ENCODE measurements around the gene FAM163B.

DNA sequence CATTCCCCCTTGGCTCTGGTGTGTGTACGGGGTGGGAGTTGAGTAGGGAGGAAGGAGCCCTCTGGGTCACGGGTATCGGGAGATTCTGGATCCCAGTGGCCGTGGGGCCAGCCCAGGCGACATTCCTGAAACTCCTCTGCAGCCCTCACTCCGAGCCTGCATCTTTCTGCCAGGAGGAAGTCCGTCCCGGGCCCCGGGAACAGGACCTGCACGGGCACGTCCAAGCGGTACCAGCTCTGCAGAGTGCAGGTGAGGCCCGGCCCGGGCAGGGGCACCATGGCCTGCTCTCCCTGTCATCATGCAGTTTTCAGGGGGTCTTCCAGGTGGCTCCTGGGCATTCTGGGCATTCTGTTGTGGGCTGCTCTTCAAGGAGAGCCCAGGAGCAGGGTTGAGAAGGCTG lies 71.0 kb downstream of the FAM163B start:
- TF ChIP-seq EZH2 (IDR thresholded peaks at IDR 0.05; ENCODE audit: low read depth, unreplicated experiment), result no peak
- TF ChIP-seq EZH2phosphoT487 (IDR thresholded peaks at IDR 0.05; ENCODE audit: unreplicated experiment), result no peak
- TF ChIP-seq, protein P1, sequence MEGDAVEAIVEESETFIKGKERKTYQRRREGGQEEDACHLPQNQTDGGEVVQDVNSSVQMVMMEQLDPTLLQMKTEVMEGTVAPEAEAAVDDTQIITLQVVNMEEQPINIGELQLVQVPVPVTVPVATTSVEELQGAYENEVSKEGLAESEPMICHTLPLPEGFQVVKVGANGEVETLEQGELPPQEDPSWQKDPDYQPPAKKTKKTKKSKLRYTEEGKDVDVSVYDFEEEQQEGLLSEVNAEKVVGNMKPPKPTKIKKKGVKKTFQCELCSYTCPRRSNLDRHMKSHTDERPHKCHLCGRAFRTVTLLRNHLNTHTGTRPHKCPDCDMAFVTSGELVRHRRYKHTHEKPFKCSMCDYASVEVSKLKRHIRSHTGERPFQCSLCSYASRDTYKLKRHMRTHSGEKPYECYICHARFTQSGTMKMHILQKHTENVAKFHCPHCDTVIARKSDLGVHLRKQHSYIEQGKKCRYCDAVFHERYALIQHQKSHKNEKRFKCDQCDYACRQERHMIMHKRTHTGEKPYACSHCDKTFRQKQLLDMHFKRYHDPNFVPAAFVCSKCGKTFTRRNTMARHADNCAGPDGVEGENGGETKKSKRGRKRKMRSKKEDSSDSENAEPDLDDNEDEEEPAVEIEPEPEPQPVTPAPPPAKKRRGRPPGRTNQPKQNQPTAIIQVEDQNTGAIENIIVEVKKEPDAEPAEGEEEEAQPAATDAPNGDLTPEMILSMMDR (conservative IDR thresholded peaks at IDR 0.05; ENCODE audit: low read depth in 2 of 2), result no peak
- TF ChIP-seq POLR2AphosphoS5 (IDR thresholded peaks at IDR 0.05; ENCODE audit: low read depth), result no peak
- TF ChIP-seq, protein P2, sequence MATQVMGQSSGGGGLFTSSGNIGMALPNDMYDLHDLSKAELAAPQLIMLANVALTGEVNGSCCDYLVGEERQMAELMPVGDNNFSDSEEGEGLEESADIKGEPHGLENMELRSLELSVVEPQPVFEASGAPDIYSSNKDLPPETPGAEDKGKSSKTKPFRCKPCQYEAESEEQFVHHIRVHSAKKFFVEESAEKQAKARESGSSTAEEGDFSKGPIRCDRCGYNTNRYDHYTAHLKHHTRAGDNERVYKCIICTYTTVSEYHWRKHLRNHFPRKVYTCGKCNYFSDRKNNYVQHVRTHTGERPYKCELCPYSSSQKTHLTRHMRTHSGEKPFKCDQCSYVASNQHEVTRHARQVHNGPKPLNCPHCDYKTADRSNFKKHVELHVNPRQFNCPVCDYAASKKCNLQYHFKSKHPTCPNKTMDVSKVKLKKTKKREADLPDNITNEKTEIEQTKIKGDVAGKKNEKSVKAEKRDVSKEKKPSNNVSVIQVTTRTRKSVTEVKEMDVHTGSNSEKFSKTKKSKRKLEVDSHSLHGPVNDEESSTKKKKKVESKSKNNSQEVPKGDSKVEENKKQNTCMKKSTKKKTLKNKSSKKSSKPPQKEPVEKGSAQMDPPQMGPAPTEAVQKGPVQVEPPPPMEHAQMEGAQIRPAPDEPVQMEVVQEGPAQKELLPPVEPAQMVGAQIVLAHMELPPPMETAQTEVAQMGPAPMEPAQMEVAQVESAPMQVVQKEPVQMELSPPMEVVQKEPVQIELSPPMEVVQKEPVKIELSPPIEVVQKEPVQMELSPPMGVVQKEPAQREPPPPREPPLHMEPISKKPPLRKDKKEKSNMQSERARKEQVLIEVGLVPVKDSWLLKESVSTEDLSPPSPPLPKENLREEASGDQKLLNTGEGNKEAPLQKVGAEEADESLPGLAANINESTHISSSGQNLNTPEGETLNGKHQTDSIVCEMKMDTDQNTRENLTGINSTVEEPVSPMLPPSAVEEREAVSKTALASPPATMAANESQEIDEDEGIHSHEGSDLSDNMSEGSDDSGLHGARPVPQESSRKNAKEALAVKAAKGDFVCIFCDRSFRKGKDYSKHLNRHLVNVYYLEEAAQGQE (IDR thresholded peaks at IDR 0.05; ENCODE audit: unreplicated experiment), result no peak
- TF ChIP-seq NANOG (IDR thresholded peaks at IDR 0.05; ENCODE audit: borderline replicate concordance), result no peak
